ENCODE data around the gene LDLRAP1. TPM values are rescaled to one million over a fixed set of nuclear protein-coding genes. Genes with fewer than 3 reads are reported as not detected.

The LDLRAP1 gene
- total and polyA plus RNA-seq, 7 donors = 5.6 to 12.9 (median 10.5) TPM

DNA sequence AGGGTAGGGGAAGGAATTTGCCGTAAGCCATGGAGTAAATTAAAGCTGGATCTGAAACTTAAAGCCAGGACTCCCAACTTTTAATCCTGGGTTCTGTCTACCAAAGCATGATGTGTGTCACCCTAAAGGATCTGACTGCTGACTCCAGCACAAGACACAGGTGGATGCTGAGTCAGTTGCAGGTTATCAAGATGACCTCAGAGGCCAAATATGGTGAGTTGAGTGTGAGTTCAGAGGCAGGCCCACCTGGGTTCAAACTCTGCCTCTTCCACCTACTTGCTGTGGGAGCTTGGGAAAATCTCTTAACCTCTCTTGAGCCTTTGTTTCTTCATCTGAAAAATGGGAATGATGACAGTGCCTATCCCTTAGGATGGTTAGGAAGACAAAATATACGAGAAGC lies 16.7 kb upstream of the LDLRAP1 start:
- H3K9me3 ChIP-seq = no peaks in the 10 kb centered on the region
- DNase-seq (no peak), ATAC-seq (no peak)
- 85 to 94% (median 86%) methylated on average over 2 of the region's 2 CpGs for WGBS, 3 donors
- no peak overlapping the region for H3K4me3 ChIP-seq
- intact Hi-C loops (cut with DNase I) = no loop called here
- H3K4me1 ChIP-seq = no peaks in the 10 kb centered on the region
- no peak overlapping the region for H3K27ac ChIP-seq
- TF ChIP-seq, protein P1, sequence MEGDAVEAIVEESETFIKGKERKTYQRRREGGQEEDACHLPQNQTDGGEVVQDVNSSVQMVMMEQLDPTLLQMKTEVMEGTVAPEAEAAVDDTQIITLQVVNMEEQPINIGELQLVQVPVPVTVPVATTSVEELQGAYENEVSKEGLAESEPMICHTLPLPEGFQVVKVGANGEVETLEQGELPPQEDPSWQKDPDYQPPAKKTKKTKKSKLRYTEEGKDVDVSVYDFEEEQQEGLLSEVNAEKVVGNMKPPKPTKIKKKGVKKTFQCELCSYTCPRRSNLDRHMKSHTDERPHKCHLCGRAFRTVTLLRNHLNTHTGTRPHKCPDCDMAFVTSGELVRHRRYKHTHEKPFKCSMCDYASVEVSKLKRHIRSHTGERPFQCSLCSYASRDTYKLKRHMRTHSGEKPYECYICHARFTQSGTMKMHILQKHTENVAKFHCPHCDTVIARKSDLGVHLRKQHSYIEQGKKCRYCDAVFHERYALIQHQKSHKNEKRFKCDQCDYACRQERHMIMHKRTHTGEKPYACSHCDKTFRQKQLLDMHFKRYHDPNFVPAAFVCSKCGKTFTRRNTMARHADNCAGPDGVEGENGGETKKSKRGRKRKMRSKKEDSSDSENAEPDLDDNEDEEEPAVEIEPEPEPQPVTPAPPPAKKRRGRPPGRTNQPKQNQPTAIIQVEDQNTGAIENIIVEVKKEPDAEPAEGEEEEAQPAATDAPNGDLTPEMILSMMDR (IDR thresholded peaks at IDR 0.05) = no peak
- peaks cover 0 to 3% (median 0%) of the 10 kb centered on the region in 3 donors for H3K27me3 ChIP-seq (ENCODE audit: insufficient read depth in 3 of 3, low read length in 2 of 3)
- no peaks in the 10 kb centered on the region for H3K36me3 ChIP-seq (ENCODE audit: insufficient read depth in 1 of 2, low read depth in 1 of 2)

DNA sequence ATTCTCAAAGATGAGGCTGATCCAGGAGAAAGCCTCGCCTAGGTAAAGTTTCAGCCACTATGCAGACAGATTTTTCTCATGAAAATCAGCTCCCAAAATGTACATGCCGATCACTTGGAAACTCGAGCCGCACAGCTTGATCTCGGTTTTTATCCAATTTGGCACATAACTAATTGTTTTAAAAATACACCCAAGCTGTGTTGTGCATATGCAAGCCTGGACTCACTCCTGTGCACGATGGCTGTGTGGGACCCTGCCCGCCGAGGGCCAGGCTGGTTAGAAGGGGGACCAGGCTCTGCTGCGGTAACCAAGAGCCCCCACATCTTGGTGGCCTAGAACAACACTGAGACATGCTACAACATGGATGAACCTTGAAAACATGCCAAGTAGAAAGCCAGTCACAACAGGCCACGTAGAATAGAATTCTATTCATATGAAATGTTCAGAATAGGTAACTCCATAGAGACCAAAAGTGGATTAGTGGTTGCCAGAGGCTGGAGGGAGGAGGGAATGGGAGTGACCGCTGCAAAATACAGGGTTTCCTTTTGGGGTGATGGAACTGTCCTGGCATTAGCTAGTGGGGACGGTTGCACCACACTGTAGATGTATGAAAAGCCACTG lies 16.1 kb upstream of the LDLRAP1 start:
- TF ChIP-seq, protein P1 (IDR thresholded peaks at IDR 0.05) = no peak
- Histone ChIP-seq H3K4me3 (no peak overlapping the region), H3K9me3 (no peaks in the 10 kb centered on the region), H3K27ac (no peak overlapping the region), H3K4me1 (no peaks in the 10 kb centered on the region), H3K36me3 (ENCODE audit: insufficient read depth in 1 of 2, low read depth in 1 of 2) (no peaks in the 10 kb centered on the region), H3K27me3 (ENCODE audit: insufficient read depth in 3 of 3, low read length in 2 of 3) (peaks cover 0 to 3% (median 0%) of the 10 kb centered on the region in 3 donors)
- 49 to 62% (median 61%) methylated on average over 12 of the region's 12 CpGs for WGBS, 3 donors
- DNase-seq (no peak), ATAC-seq (no peak)
- intact Hi-C loops (cut with DNase I) = no loop called here

DNA sequence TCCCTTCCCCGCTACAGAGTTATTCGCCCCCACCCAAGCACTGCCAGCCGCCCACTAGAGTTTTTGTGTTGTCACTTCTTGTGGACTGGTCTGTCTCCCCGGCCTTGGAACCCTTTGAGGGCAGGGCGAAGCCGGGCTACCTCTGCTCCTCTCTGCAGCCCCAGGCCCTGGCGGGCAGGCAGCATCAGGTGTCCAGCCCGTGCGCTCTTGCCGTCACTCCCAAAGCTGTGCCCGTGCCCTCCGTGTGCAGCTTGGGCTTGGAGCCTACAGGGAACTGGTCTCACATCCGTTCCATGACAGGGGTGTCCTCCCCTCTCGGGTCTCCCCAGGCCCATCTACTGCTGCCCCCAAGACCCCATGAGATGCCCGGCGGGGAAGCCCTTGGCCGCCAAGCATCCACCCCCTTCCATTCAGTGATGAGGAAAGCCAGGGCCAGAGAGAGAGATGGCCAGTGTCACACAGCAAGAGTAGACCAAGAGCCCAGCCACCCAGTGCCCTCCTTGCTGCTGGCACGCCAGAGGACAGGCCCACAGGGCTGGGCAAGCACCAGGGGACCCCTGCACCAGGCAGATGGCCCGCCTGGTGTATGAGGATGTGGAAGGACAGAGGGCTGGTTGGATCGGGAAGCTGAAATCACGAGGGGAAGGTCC lies 15.3 kb upstream of the LDLRAP1 start:
- H3K27me3 ChIP-seq (ENCODE audit: insufficient read depth in 3 of 3, low read length in 2 of 3) = peaks cover 0 to 3% (median 0%) of the 10 kb centered on the region in 3 donors
- intact Hi-C loops (cut with DNase I) = no loop called here
- H3K27ac ChIP-seq = no peak overlapping the region
- no peaks in the 10 kb centered on the region for H3K9me3 ChIP-seq
- DNase-seq (no peak), ATAC-seq (no peak)
- no peaks in the 10 kb centered on the region for H3K4me1 ChIP-seq
- H3K36me3 ChIP-seq (ENCODE audit: insufficient read depth in 1 of 2, low read depth in 1 of 2) = no peaks in the 10 kb centered on the region
- WGBS, 3 donors = 91 to 95% (median 92%) methylated on average over 21 of the region's 21 CpGs
- TF ChIP-seq, protein P1 (IDR thresholded peaks at IDR 0.05) = no peak
- H3K4me3 ChIP-seq = no peak overlapping the region

DNA sequence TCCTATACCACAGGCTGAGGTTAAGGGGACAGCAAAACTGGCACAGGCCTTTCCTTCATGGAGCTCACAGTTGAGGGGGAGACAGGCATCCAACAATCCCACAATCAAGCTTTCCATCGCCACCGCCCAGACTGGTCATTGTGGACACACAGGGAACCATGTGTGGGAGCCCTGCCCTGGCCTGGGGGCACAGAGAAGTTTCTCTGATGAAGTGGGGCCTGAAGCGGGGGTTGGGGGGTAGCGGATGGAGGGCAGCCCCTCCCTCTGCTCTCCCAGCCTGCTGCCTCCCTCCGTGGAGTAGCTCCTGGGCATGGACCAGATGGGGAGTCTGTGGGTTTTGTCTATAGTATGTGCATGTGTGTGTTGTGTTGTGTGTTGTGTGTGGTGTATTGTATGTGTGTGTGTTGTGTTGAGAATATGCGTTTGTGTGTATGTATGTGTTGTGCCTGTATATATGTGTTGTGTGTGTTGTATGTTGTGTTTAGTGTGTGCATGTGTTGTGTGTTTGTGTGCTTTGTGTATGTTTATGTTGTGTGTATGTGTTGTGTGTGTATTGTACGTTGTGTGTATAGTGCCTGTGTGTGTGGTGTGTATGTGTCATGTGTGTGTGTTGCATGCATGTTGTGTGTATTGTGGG lies 14.4 kb upstream of the LDLRAP1 start:
- H3K4me1 ChIP-seq = no peaks in the 10 kb centered on the region
- H3K27ac ChIP-seq = no peak overlapping the region
- 87 to 93% (median 89%) methylated on average over 7 of the region's 7 CpGs for WGBS, 3 donors
- no peak for ATAC-seq
- peaks cover 0 to 3% (median 0%) of the 10 kb centered on the region in 3 donors for H3K27me3 ChIP-seq (ENCODE audit: insufficient read depth in 3 of 3, low read length in 2 of 3)
- TF ChIP-seq, protein P1 (IDR thresholded peaks at IDR 0.05) = no peak
- DNase-seq = no peak
- no peaks in the 10 kb centered on the region for H3K36me3 ChIP-seq (ENCODE audit: insufficient read depth in 1 of 2, low read depth in 1 of 2)
- no peaks in the 10 kb centered on the region for H3K9me3 ChIP-seq
- intact Hi-C loops (cut with DNase I) = no loop called here
- no peak overlapping the region for H3K4me3 ChIP-seq
